Muscle of back (tissue), 11 donors: ENCODE measurements around the gene ACBD6. TPM values are rescaled to one million over a fixed set of nuclear protein-coding genes. Genes with fewer than 3 reads are reported as not detected.

ENCODE experiments used
- DNase-seq, 3 donors: peaks; one replicate each; pipeline versions ENCODE4 v3.0.0 to v3.0.0-alpha.2; 2013
- polyA plus RNA-seq, 10 donors: library from polyadenylated mRNA; unstranded; fragments of 120-200 nt; gene quantifications; one replicate each; pipeline ENCODE4 v1.2.1, GENCODE V29; 2013; ENCODE audit not compliant: insufficient read length in 10 of 10

Gene ACBD6
- polyA plus RNA-seq, 10 donors, result 39.9 to 53.6 (median 49.5) TPM

DNA sequence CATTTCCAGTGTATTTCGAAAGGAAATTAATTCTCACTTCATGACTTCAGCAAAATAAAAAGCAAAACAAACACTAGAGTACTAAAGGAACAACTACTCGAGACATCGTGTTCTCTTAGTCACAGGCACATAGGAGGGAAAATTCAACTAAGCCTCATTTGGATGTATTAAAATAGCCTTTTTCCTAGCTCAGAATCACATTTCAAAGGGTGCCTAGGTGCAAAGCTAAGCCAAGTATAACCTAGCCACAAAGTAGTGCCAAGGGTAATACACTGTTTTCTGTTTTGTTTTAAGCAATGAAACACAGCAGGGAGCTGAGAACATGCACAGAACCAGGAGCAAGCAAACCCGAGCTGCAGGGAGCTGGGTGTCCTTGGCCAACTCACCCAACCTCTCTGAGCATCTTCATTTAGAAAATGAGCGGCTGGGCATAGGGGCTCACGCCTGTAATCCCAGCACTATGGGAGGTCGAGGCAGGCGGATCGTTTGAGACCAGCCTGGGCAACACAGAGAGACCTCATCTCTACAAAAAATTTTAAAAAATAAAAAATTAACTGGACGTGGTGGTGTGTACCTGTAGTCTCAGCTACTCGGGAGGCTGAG is 26.6 kb upstream of the ACBD6 start:
- DNase-seq, result no peak

DNA sequence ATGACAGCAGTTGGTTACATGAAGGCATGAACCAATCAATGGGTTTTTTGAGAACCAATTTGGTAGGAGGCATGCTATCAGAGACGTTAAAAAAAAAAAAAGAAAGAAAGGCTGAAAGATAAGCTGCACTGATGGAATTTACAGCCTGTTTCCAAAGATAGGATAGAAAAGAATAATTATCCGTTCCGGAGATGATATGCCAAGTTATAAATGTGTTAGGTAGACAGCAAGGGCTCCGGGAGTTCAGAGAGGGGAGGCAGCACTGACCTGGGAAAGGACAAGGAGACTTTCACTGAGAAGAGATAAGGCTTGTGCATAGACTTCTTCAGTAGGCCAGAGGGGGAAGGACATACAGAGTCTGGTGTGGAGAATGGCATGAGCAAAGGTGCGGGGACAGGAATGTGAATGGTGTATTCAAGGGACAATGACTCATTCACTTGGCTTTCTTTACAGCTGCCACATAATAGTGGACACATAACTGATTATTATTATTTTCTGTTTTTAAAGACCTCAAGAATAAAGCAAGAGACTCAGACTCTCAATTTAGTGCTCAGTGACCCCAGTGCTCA is 24.8 kb upstream of the ACBD6 start:
- DNase-seq, result no peak

DNA sequence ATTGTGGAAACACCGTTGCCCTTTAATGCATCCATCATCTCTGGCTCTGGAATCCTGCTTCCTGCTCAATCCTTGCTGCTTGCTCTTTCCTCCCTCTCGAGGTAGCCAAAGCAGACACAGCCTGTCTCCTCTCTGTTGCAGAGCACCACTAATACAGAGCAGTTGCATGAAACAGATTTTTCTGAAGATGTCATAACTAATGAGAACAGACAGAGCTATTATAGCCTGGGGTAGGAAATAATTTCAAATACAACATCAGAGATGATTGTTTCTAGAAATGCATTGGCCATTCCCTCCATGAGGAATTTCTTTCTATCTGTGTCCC is 23.3 kb upstream of the ACBD6 start:
- no peak for DNase-seq

DNA sequence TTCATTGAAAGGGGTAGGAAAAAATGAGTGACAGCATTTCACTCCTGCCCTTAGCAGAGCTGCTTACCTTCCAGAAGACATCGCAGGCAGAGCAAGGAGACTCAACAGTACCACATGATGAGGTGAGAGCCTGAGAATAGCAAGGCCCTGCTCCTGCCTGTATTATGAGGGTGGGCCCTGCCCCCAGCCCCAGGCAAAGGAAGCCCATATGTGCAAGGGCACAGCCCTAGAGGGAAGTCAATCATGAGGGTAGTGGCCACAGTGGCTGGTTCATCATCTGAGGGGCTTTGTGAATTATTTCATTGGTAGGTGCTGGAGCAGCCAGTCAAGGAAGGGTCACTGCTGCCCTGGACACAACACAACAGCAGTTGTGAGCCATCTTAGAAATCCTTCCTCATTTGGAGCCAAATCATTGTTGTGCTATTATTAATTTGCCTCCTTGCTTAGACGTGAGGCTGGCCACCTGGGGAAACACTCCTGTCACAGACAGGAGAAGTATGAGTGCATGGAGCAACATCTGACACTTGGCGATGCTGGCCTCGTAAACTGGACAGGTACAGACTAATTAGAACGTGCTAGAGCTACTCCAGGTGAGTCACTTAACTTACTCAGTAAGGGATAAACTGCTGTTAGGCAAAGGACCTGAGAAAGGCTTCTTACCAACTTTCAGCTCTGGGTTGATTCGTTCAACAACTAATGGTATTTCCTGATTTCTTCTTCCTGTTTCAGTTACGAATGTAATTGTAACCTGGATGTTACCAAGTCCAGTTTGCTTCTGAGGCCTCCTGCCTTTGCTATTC is 22.7 kb upstream of the ACBD6 start:
- no peak for DNase-seq

DNA sequence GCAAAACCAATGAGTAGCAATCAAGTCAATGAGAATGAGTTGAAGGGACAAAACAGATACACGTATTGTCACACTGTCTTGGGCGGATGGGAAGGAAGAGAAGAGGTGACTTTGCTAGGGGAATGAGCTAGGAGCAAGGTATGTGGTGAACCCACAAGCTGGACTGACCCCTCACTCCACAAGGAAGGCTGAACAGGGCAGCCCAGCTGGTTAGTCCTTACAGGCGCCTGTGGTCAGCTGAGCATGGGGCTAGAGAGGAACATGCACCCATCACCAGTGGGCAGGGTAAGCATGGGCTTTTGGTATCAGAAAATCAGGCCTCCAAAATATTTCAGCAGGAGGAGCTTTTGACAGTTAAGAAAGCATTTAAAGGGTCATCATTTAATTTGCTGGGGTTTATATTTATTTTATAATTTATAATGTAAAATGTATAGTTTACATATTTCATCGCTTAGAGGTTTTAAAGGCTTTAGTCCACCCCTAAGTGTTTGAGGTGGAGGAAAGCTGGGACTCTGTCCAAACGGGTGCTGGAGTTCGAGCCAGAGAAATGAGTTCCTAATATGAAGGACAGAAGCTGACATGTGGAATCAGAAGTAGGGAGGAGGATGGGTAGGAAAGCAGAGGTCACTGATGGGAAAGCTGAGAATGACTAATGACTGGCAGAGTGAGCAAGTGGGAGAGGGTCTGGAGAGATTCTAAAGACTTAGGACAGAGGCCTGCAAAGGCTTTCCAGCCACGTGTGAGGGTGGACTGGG is 22.0 kb upstream of the ACBD6 start:
- DNase-seq, result no peak

DNA sequence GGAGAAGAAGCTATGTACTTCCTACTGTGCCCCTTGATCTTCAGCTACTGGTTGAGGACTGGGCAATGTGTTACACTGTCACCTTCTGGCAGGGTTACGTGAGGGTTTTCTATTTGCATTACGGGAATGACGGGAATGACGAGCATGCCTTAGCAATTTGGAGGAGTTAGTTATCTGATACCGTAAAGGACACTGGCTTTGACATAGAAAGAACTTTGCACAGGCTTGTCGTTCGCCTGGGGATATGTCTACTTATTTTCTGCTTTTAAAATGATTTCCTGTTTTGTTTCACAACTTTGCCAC is 19.8 kb upstream of the ACBD6 start:
- DNase-seq, result no peak

DNA sequence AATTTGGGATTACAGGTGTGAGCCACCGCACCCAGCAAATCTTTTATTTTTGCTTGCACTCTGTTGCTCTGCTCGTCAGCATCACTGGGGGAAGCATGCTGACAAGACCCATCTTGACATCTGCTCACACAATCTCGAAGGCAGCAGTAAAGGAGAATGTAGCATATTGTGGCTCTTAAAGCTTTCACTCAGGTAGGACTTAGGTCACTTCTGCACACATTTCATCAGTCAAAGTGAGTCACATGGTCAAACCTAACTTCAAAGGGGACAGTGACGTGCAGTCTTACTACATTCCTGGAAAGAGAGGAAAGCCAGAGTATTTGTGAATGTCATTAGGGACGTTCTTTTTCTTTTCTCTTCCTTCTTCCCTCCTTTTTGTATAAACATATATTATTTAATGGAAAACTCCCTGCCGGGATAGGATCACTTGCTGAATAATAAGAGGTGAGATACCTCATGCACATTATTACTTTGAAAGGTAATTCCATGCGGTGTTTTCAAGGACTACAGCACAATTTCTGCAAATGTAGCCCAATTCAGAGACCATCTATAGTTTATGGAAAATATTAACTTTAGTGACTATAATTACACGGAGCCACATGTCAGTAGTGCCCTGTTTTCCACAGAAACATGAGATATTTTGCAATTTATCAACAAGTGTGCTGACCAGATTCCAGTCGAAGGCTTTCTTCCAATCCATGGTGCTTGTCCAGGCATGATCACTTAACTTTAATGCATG is 19.3 kb upstream of the ACBD6 start:
- no peak for DNase-seq

DNA sequence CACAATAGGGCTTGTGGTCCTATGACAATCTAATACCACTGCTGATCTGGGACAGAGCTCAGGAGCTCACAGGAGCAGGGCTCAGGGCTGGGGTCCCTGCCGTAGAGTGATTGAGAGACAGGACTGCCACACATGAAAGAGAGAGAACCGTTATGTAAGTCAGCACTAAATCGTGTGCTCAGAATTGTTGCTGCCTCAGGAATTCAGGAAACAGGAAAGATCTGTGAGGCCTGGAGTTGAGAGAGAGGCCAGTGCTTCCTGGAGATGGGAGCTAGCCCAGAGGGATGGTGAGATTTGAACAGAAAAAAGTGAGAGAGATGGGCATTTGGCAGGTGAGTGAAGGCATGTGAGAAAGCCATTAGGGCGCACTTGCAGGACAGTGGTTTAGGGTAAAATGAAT is 17.5 kb upstream of the ACBD6 start:
- no peak for DNase-seq

DNA sequence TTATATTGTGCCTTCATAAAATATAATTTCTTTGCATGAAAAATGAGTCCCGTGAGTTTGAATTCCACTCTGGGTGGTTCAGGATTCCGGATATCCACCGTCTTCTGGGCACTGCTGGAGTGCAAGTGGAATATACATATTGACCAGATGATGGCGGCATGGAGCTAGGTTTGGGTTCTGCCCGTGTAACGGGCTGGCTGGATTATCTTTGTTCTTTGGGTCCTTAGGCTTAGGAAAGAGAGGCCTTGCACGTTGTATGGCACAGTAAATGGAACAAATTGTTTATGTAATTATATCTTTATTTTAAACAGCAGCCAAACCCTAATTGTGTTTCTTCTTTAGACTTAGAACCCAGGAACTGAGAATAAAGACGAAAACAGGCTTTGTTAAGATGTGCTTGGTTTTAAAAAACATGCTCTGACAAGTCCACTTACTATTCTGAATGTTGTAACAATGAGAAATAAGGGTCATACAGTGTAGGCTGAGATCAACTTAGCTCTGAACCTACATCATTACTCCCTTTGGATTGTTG is 13.5 kb upstream of the ACBD6 start:
- DNase-seq, result peak; percentile 73 to 87 (median 80)

DNA sequence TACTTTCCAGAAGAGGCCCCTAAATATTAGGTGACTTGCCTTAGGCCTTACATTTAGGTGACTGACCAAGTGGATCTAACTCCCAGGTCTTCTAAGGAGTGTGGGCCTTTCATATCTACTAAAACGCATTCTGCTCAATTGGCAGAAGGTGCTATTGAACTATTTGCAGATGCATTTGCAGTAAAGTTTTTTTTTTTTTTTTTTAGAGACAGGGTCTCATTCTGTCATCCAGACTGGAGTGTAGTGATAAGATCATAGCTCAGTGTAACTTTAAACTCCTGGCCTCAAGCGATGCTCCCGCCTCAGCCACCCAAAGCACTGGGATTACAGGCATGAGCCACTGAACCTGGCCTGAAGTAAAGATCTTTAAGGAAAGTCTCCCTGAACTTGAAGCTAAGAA is 13.0 kb upstream of the ACBD6 start:
- DNase-seq, result no peak

DNA sequence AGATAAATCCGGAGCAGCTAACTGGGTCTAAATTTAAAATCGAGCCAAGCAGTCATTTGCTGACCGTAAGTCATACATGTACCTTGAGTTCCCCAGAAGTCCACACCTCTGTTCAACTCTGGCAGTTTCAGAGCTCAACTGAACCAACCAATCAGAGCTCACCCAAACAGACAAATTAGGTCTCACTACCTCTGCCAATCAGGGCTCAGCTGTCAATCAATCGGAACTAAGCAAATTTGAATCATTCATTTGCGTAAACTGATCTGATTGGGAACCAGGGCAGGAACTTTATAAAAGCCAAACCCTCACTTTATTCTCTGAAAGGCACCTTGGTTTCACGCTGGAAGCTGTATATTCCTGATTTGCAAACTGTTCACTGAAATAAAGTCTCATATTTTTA is 11.2 kb upstream of the ACBD6 start:
- no peak for DNase-seq

DNA sequence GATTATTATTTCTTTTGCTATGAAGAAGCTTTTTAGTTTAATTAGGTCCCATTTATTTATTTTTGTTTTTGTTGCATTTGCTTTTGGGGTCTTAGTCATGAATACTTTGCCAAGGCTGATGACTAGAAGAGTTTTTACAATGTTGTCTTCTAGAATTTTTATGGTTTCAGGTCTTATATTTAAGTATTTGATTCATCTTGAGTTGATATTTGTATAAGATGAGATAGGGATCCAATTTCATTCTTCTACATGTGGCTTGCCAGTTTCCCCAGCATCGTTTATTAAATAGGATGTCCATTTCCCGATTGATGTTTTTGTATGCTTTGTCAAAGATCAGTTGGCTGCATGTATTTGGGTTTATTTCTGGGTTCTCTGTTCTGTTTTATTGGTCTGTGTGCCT is 8.5 kb upstream of the ACBD6 start:
- DNase-seq, result no peak

DNA sequence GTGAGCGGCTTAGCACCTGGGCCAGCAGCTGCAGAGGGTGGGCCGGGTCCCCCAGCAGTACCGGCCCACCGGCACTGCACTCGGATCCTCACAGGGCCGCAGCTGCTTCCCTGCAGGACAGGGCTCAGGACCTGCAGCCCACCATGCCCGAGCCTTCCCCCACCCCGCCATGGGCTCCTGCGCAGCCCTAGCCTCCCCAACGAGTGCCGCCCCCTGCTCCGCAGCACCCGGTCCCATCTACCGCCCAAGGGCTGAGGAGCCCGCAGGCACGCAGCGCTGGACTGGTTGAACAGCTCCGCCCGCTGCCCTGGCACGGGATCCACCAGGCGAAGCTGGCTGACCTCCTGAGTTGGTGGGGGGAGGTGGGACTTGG is 6.3 kb upstream of the ACBD6 start:
- no peak for DNase-seq

DNA sequence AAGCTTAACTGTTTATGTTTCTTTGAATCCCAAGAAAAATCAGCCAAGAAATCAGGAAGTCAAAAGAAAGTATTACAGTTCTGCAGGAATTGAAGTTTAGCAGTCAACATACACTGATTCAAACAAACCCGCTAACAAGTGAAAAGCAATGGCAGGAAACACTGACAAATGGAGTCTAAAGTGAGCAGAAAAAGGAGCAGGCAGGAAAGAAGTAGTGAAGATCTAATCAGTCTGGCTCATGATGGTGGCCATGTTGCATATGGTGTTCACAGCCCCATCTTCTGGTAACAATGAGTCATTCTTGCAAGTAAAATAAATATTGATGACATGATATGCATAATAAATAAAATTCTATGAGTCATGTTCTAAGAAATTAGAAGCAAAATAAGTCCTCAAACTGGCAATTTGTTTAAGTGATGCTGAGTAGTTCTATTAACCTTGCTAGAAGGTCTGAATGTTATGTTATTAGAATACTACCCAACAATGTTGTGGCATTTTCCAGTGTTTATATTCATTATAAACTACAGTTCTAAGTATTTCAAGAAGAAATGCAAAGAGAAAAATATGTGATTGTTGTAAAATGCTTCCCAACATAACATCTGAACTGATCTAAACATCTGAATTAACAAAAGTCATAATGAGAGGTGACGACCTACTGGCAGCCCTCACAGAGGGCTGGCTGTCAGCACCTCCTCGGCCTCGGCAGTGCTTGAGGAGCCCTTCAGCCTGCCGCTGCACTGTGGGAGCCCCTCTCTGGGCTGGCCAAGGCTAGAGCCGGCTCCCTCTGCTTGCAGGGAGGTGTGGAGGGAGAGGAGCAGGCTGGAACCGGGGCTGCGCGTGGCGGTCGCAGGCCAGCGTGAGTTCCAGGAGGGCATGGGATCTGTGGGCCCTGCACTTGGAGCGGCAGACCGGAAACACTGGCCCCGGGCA is 5.7 kb upstream of the ACBD6 start:
- DNase-seq, result no peak

DNA sequence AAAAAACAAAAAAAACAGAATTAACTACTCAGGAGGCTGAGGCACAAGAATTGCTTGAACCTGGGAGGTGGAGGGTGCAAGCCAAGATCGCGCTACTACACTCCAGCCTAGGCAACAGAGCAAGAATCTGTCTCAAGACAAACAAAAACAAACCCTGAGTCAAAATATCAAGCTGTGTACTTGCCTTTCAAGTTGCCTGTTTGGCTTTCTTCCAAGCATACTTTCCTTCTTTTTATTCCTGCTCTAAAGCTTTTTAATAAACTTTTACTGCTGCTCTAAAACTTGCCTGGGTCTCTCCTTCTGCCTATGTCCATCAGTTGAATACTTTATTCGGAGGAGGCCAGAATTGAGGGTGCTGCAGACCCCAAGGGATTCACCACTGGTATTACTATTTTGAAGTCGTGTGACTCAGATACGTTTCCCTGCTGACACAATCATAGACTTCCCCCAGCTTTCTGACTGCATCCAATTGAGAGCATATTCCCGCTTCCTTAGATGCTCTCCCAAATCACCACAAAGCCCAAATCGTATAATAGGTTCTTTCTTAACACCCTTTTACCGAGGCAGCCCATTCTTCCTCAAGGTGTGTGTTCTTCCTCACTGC is 3.5 kb upstream of the ACBD6 start:
- DNase-seq, result no peak

DNA sequence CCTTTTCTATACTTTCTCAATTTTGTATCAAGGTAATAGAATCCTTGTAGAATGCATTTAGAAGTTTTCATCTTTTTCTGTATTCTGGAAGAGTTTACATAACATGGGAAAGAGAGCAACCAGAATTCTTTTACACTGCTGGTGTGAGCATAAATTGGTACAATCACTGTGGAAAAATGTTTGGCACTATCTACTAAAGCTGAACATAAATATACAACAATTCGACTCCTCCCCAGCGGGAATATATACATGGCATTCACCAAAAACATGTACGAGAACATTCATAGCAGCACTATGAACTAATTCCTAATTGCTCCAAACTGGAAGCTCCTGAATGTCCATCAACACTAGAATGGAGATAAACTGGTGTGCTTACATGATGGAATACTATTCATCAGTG is 1.8 kb upstream of the ACBD6 start:
- DNase-seq, result no peak

DNA sequence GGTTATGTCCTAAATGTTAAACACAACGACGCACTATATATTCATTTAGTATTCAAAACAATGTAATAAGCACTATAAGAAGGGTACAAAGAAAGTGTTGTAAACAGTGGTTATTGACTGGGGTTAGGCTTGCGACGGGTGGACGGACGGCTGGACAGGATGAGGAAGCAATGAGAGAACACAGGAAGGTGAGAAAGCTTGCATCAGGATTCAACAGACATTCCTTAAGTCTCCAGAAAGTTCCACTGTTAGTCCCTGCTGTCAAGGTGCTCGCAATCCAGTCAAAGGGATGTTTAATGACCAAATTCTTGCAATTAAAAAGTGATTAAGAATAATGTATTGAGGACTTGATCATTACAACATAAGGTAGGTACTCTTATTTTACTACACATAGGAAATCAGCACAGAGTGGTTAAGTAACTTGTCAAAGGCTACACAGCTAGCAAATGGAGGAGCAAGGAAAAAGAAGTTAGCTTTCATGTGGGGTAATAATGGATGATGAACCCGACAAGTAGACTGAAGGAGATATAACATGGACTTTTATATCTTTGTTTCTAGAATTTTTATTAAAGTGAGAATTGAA is 994 bp upstream of the ACBD6 start:
- DNase-seq, result no peak

DNA sequence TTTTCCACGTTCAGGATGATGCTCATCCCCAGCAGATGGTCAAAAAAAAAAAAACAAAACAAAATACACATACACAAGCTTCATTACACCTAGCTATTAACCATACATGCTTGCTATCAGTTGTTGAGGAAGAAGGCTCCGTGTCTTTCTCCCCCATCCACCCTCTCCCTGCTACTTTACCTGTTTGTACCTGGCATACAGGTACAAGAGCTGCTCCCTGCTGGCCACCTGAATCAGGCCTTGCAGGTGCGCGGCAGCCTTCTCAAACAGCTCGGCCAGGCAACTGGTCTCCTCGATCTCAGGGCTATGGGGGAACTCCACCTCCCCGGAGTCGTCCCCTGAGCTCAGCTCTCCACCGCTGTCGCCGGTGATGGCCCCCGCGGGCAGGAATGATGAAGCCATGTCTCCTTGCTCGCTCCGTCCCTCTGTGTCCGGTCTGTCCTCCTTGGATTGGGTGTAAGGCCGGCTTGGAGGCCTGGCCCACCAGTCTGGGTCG is 464 bp downstream of the ACBD6 start:
- DNase-seq, result no peak

DNA sequence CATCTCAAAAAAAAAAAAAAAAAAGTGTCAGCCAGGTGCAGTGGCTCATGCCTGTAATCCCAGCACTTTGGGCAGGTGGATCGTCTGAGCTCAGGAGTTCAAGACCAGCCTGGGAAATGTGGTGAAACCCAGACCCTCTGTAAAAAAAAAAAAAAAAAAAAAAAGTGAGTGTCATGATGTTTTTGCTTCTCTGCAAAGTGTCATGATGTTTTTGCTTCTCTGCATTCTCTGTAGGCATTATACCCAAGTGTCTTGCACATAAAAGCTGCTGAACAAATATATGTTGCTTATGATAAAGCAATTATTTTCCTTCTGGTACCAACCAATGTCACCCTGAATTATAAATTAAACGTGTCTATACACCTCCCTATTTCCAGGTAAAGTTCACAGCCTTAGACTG is 1.7 kb downstream of the ACBD6 start:
- no peak for DNase-seq

DNA sequence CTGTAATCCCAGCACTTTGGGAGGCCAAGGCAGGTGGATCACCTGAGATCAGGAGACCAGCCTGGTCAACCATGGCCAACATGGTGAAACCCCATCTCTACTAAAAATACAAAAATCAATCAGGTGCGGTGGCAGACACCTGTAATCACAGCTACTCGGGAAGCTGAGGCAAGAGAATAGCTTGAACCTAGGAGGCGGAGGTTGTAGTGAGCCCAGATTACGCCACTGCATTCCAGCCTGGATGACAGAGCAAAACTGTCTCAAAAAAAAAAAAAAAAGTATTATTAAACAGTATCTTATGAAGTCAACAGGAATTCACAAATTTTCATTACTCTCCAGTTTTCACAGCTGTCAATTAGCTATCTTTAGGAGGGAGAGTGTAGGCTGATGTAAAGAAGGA is 3.8 kb downstream of the ACBD6 start:
- DNase-seq, result no peak
